ENCODE data around the gene OR8I2.
"Not testable (repeated sequence)": the region's sequence is repeated elsewhere in the genome, so short reads cannot be mapped to it uniquely, and the experiment has no call there.

Gene OR8I2

GRCh38 chr11:56093008-56093407 is at the start of gene OR8I2:
Gene OR8I2 (plus strand): TSS chr11:56093308. CDS start chr11:56093308, 0 bp downstream.
- no peak for DNase-seq (ENCODE audit: low read depth in 2 of 2)

- DNase-seq (ENCODE audit: low read depth in 2 of 2): no peak
Measured at GRCh38 chr11:56045538-56045937, 47.6 kb upstream of the OR8I2 start.

- no peak for DNase-seq (ENCODE audit: low read depth in 2 of 2)
Measured at GRCh38 chr11:56048480-56048879, 44.6 kb upstream of the OR8I2 start.

- no peak for DNase-seq (ENCODE audit: low read depth in 2 of 2)
Measured at GRCh38 chr11:56049487-56049886, 43.6 kb upstream of the OR8I2 start.

- not testable (repeated sequence) for DNase-seq (ENCODE audit: low read depth in 2 of 2)
Measured at GRCh38 chr11:56056366-56056765, 36.7 kb upstream of the OR8I2 start.

GRCh38 chr11:56057661-56058237 is 35.4 kb upstream of the OR8I2 start:
- not testable (repeated sequence) for DNase-seq (ENCODE audit: low read depth in 2 of 2)

GRCh38 chr11:56058260-56058780 is 34.8 kb upstream of the OR8I2 start:
- not testable (repeated sequence) for DNase-seq (ENCODE audit: low read depth in 2 of 2)

GRCh38 chr11:56066980-56067379 is 26.1 kb upstream of the OR8I2 start:
- DNase-seq (ENCODE audit: low read depth in 2 of 2): no peak

GRCh38 chr11:56089697-56090096 is 3.4 kb upstream of the OR8I2 start:
- no peak for DNase-seq (ENCODE audit: low read depth in 2 of 2)

GRCh38 chr11:56103210-56103737 is 10.2 kb downstream of the OR8I2 start, which contains the start of gene OR8H2:
Gene OR8H2 (plus strand): TSS chr11:56103687. CDS start chr11:56105043, 1,356 bp downstream.
- DNase-seq (ENCODE audit: low read depth in 2 of 2): no peak

GRCh38 chr11:56122073-56122472 is 29.0 kb downstream of the OR8I2 start, which contains the start of gene OR8H3:
Gene OR8H3 (plus strand): TSS chr11:56122373. CDS start chr11:56122373, 0 bp downstream.
- DNase-seq (ENCODE audit: low read depth in 2 of 2): no peak

GRCh38 chr11:56140151-56140661 is 47.1 kb downstream of the OR8I2 start, which contains the start of gene OR8J3:
Gene OR8J3 (minus strand): TSS chr11:56140201. CDS start chr11:56137718, 2,483 bp downstream.
- DNase-seq (ENCODE audit: low read depth in 2 of 2): no peak

GRCh38 chr11:56143681-56144080 is 50.6 kb downstream of the OR8I2 start:
- not testable (repeated sequence) for DNase-seq (ENCODE audit: low read depth in 2 of 2)
